Mucosa of rectum (tissue), 2 donors: Measurements from ENCODE around the gene WDR27.

Experiments used
- H3K27ac ChIP-seq, 2 donors: one replicate each; pipeline ENCODE4 v1.7.0; 2013; ENCODE audit warnings: inconsistent platforms in 2 of 2, low read depth in 2 of 2, low read length in 2 of 2
- H3K27me3 ChIP-seq, 2 donors: one replicate each; pipeline ENCODE4 v1.7.0; 2013; ENCODE audit warnings: low read length in 2 of 2; ENCODE audit not compliant: control insufficient read depth in 2 of 2, insufficient read depth in 2 of 2
- H3K36me3 ChIP-seq, 2 donors: one replicate each; pipeline ENCODE4 v1.7.0; 2013; ENCODE audit warnings: low read length in 2 of 2; ENCODE audit not compliant: control insufficient read depth in 2 of 2, insufficient read depth in 2 of 2
- H3K4me1 ChIP-seq, 2 donors: one replicate each; pipeline ENCODE4 v1.7.0; 2013; ENCODE audit warnings: low read length in 2 of 2, mild to moderate bottlenecking in 1 of 2; ENCODE audit not compliant: control insufficient read depth in 2 of 2, insufficient read depth in 2 of 2
- H3K4me3 ChIP-seq, 2 donors: one replicate each; pipeline ENCODE4 v1.7.0; 2013; ENCODE audit warnings: low read length in 2 of 2
- H3K9ac ChIP-seq, 2 donors: one replicate each; pipeline ENCODE4 v1.7.0; 2013; ENCODE audit warnings: low read length in 2 of 2, low read depth in 1 of 2, mild to moderate bottlenecking in 1 of 2
- H3K9me3 ChIP-seq, 2 donors: one replicate each; pipeline ENCODE4 v1.7.0; 2013; ENCODE audit warnings: low read length in 2 of 2; ENCODE audit not compliant: control insufficient read depth in 2 of 2
- donor health status: healthy.
- donor health status: Normal muscosa, but diverticular disease.

Gene WDR27

GRCh38 chr6:169559592-169559991 is 142.2 kb downstream of the WDR27 start:
- no peaks in the 10 kb centered on the region for H3K4me1 ChIP-seq
- H3K27ac ChIP-seq = no peak overlapping the region

GRCh38 chr6:169558774-169559441 is 142.9 kb downstream of the WDR27 start:
- Histone ChIP-seq H3K36me3 (no peaks in the 10 kb centered on the region), H3K9ac (no peak overlapping the region), H3K4me1 (no peaks in the 10 kb centered on the region), H3K27me3 (no peaks in the 10 kb centered on the region), H3K4me3 (no peak overlapping the region), H3K9me3 (no peaks in the 10 kb centered on the region), H3K27ac (no peak overlapping the region)

More at GRCh38 chr6:169559592-169559991, 142.2 kb downstream of the WDR27 start:
- Histone ChIP-seq H3K36me3 (no peaks in the 10 kb centered on the region), H3K9ac (no peak overlapping the region), H3K4me3 (no peak overlapping the region), H3K9me3 (no peaks in the 10 kb centered on the region), H3K27me3 (no peaks in the 10 kb centered on the region)

- H3K9ac ChIP-seq = no peak overlapping the region
- no peak overlapping the region for H3K4me3 ChIP-seq
- H3K36me3 ChIP-seq = no peaks in the 10 kb centered on the region
- no peaks in the 10 kb centered on the region for H3K4me1 ChIP-seq
- no peak overlapping the region for H3K27ac ChIP-seq
- no peaks in the 10 kb centered on the region for H3K27me3 ChIP-seq
- H3K9me3 ChIP-seq = no peaks in the 10 kb centered on the region
Measured at GRCh38 chr6:169558378-169558773, 143.5 kb downstream of the WDR27 start.

- H3K36me3 ChIP-seq = no peaks in the 10 kb centered on the region
- no peak overlapping the region for H3K27ac ChIP-seq
- no peak overlapping the region for H3K9ac ChIP-seq
- no peaks in the 10 kb centered on the region for H3K27me3 ChIP-seq
- no peaks in the 10 kb centered on the region for H3K9me3 ChIP-seq
- no peaks in the 10 kb centered on the region for H3K4me1 ChIP-seq
- H3K4me3 ChIP-seq = no peak overlapping the region
Measured at GRCh38 chr6:169557887-169558286, 143.9 kb downstream of the WDR27 start.

GRCh38 chr6:169556758-169557548 is 144.9 kb downstream of the WDR27 start:
- Histone ChIP-seq H3K4me3 (no peak overlapping the region), H3K36me3 (no peaks in the 10 kb centered on the region), H3K4me1 (no peaks in the 10 kb centered on the region), H3K27me3 (no peaks in the 10 kb centered on the region), H3K9ac (no peak overlapping the region), H3K9me3 (no peaks in the 10 kb centered on the region), H3K27ac (no peak overlapping the region)

DNA sequence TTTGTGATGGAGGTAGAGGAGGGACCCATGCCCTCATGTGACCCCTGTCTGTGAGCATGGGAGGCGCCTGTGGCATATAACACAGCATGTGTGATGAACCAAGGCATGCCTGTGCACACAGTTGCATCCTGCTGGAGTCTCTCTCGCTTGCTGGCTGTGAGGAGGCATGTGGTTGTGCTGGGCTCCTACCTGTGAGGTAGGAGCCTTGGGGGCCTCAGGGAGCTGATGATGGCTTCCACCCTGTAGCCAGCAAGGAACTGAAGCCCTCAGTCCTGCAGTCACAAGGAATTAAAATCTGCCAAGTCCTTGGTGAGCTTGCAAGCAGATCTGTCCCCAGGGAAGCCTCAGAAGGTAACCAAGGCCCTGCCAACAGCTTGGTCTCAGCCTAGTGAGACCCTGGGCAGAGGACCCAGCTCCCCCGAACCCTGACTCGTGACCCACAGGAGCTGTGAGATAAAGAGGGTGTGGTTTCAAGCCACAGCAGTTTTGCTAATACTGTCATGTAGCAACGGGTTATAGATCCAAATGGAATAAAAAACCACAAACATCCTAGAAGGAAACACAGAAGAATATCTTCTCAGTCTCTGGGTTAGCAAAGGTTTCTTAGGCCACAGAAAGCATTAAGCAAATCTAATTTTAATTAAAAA is 145.7 kb downstream of the WDR27 start:
- Histone ChIP-seq H3K9me3 (no peaks in the 10 kb centered on the region), H3K36me3 (no peaks in the 10 kb centered on the region), H3K27me3 (no peaks in the 10 kb centered on the region), H3K4me3 (no peak overlapping the region), H3K27ac (no peak overlapping the region), H3K9ac (no peak overlapping the region), H3K4me1 (no peaks in the 10 kb centered on the region)

DNA sequence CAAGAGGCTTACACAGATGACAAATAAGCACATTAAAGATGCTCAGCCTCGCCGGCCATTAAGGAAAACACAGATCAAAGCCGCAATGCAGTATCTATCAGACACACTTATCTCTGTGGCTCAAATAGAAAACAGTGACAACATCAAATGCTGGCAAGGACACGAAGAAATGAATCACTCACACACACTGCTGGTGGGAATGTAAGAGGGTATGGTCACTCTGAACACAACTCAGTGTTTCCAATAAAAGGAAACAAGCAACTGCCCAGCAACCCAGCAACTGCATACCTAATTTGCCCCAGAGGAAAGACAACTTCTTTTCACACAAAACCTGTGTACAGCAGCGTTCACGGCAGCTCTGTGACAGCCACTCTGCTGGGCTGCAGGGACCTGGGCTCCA is 155.8 kb downstream of the WDR27 start:
- Histone ChIP-seq H3K9ac (no peak overlapping the region), H3K36me3 (no peaks in the 10 kb centered on the region), H3K4me3 (no peak overlapping the region), H3K9me3 (no peaks in the 10 kb centered on the region), H3K4me1 (no peaks in the 10 kb centered on the region), H3K27ac (no peak overlapping the region), H3K27me3 (no peaks in the 10 kb centered on the region)

DNA sequence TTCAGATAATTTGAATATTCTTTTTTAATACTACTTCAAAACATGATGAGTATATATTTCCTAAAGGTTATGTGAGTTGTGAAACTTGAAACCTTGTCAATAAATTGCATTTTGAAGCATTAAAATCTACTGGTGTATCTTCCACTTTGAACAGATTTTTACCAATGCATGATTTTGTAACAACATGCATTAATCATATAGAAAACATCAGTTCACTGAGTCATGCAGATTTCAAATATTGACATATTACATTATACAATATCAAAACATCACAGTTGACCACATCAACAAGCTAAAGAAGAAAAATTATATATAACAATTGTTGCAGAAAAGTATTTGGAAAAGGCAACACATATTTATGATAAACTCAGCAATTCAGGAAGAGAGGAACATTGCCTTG is 158.1 kb downstream of the WDR27 start:
- H3K27ac ChIP-seq = no peak overlapping the region
- no peak overlapping the region for H3K9ac ChIP-seq
- H3K9me3 ChIP-seq = no peaks in the 10 kb centered on the region
- no peaks in the 10 kb centered on the region for H3K36me3 ChIP-seq
- H3K4me3 ChIP-seq = no peak overlapping the region
- no peaks in the 10 kb centered on the region for H3K27me3 ChIP-seq
- H3K4me1 ChIP-seq = no peaks in the 10 kb centered on the region

DNA sequence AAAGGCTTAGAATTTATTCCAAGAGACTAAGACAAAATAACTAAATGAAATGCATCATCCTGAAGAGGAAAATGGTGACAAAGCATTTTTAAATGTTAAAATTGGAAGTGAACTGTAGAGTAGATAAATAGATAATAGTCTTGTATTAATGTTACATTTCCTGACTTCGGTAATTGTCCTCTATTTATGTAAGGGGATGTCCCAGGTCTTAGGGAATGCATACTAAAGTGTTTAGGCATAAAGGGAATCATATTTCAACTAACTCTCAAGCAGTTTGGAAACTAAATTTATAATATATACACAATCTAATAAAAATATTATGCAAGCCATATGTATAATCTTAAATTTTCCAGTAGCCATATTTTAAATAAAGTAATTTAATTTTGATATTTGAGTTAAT is 159.3 kb downstream of the WDR27 start:
- Histone ChIP-seq H3K4me1 (no peaks in the 10 kb centered on the region), H3K27me3 (no peaks in the 10 kb centered on the region), H3K36me3 (no peaks in the 10 kb centered on the region), H3K9me3 (no peaks in the 10 kb centered on the region), H3K9ac (no peak overlapping the region), H3K4me3 (no peak overlapping the region), H3K27ac (no peak overlapping the region)

- Histone ChIP-seq H3K27ac (no peak overlapping the region), H3K9me3 (peaks cover 0 to 5% of the 10 kb centered on the region in 2 donors), H3K27me3 (no peaks in the 10 kb centered on the region), H3K9ac (no peak overlapping the region), H3K36me3 (no peaks in the 10 kb centered on the region), H3K4me3 (no peak overlapping the region), H3K4me1 (no peaks in the 10 kb centered on the region)
Measured at GRCh38 chr6:169539176-169539897, 162.5 kb downstream of the WDR27 start.
